K562 (cell line): Measurements from ENCODE around the gene ARSK. TPM values are rescaled to one million over a fixed set of nuclear protein-coding genes. Genes with fewer than 3 reads are reported as not detected.
A peak's percentile ranks its signal among the peaks of the same experiment; 100 is the strongest.

Experiments
- ASH1L ChIP-seq: fragments of 450-650 bp; IDR thresholded peaks from 2 replicates; pipeline ENCODE4 v1.6.1; 2018; ENCODE audit warnings: borderline replicate concordance, mild to moderate bottlenecking, low read depth; ENCODE audit not compliant: partially characterized antibody
- DMBX1 ChIP-seq: fragments of 250-450 bp; sonication (Bioruptor Pico); IDR thresholded peaks from 2 replicates; pipeline ENCODE4 v1.8.0; 2022; ENCODE audit warnings: inconsistent platforms, mild to moderate bottlenecking, moderate library complexity, borderline replicate concordance
- DNMT1 ChIP-seq: fragments of 450-650 bp; IDR thresholded peaks from 2 replicates; pipeline ENCODE4 v1.6.1; 2016; ENCODE audit warnings: antibody characterized with exemption, mild to moderate bottlenecking
- GTF2F1 ChIP-seq: IDR thresholded peaks from 2 replicates; pipeline ENCODE4 v1.6.1; 2011; ENCODE audit warnings: low read depth, low read length, improper control_type of control experiment
- MED1 ChIP-seq: sonication (generic); formaldehyde crosslinking; IDR thresholded peaks from 2 replicates; pipeline ENCODE4 v1.8.1; 2023; ENCODE audit warnings: missing genetic modification reagents, borderline replicate concordance
- MIER1 ChIP-seq: fragments of 450-650 bp; IDR thresholded peaks from 2 replicates; pipeline ENCODE4 v1.6.1; 2016; ENCODE audit warnings: antibody characterized with exemption, mild to moderate bottlenecking, low read depth
- NFE2L1 ChIP-seq: fragments of 450-650 bp; IDR thresholded peaks from 2 replicates; pipeline ENCODE4 v1.6.1; 2016; ENCODE audit warnings: missing genetic modification characterization, low read depth, mild to moderate bottlenecking, missing compliant biosample characterization, moderate library complexity, borderline replicate concordance
- PURB ChIP-seq: sonication (generic); formaldehyde crosslinking; IDR thresholded peaks from 2 replicates; pipeline ENCODE4 v1.9.0; 2021; ENCODE audit warnings: low read depth, mild to moderate bottlenecking, missing genetic modification reagents
- RB1 ChIP-seq: fragments of 450-650 bp; IDR thresholded peaks from 2 replicates; pipeline ENCODE4 v1.6.1; 2017; ENCODE audit warnings: low read depth, mild to moderate bottlenecking
- SIRT6 ChIP-seq: IDR thresholded peaks from one replicate; pipeline ENCODE4 v1.6.1; 2012; ENCODE audit warnings: low read depth, mild to moderate bottlenecking, control low read depth, inconsistent platforms, low read length, moderate library complexity
- TRIM24 ChIP-seq, 2 experiments: fragments of 450-650 bp; IDR thresholded peaks; 2 replicates each; pipeline ENCODE4 v1.6.1; 2016
- ZKSCAN3 ChIP-seq: fragments of 250-450 bp; sonication (Bioruptor Pico); IDR thresholded peaks from 2 replicates; pipeline ENCODE4 v1.4.0; 2020
- ZNF23 ChIP-seq: fragments of 250-450 bp; sonication (Bioruptor Pico); IDR thresholded peaks from 2 replicates; pipeline ENCODE4 v1.4.0; 2020; ENCODE audit warnings: mild to moderate bottlenecking
- ZNF354B ChIP-seq: fragments of 250-450 bp; sonication (Bioruptor Pico); IDR thresholded peaks from 2 replicates; pipeline ENCODE4 v1.4.0; 2020
- polyA plus RNA-seq, 8 experiments: library from polyadenylated mRNA; depleted of rRNA in 4 of 8; stranded (reverse) in 5 of 8; unstranded in 3 of 8; fragments of >200 nt; fragmentation: Nextera tagmentation in 2 of 8; fragmentation: Illumina TruSeq in 1 of 8; extraction: Ambion mirVana in 2 of 8; extraction: Trizol in 1 of 8; gene quantifications; 2 replicates each; pipeline versions ENCODE4 v1.2.1 to v1.2.3, GENCODE V29; 2011 to 2014; ENCODE audit warnings: inconsistent platforms in 1 of 8, missing spikeins in 1 of 8
- total RNA-seq, 7 experiments: library from RNA; depleted of rRNA in 6 of 7; stranded (reverse); fragments of >200 nt in 6 of 7; fragmentation: Illumina TruSeq in 2 of 7; extraction: Trizol in 2 of 7; gene quantifications; 2 replicates each; pipeline versions ENCODE4 v1.2.1 to v1.2.3, GENCODE V29; 2011 to 2021; ENCODE audit warnings: low replicate concordance in 1 of 7
- TF ChIP-seq, protein P1 (sequence below): sonication (generic); formaldehyde crosslinking; IDR thresholded peaks from 2 replicates; pipeline ENCODE4 v1.8.0; 2023; ENCODE audit warnings: mild to moderate bottlenecking, missing genetic modification reagents
- TF ChIP-seq, protein P2 (sequence below): fragments of 200-400 bp; formaldehyde crosslinking; IDR thresholded peaks from 2 replicates; pipeline ENCODE4 v1.6.1; 2017; ENCODE audit warnings: mild to moderate bottlenecking, low read depth, low read length, moderate library complexity
- TF ChIP-seq, protein P3 (sequence below): fragments of 250-450 bp; sonication (Bioruptor Pico); IDR thresholded peaks from 2 replicates; pipeline ENCODE4 v1.4.0; 2020; ENCODE audit warnings: mild to moderate bottlenecking, moderate library complexity
- TF ChIP-seq, protein P4 (sequence below): fragments of 250-450 bp; sonication (Bioruptor Pico); IDR thresholded peaks from 2 replicates; pipeline ENCODE4 v1.8.0; 2022; ENCODE audit warnings: moderate library complexity, mild to moderate bottlenecking, inconsistent platforms
- TF ChIP-seq, protein P5 (sequence below): fragments of 250-450 bp; sonication (Bioruptor Pico); IDR thresholded peaks from 2 replicates; pipeline ENCODE4 v1.4.0; 2020
- TF ChIP-seq, protein P6 (sequence below): IDR thresholded peaks from 3 replicates; pipeline ENCODE4 v1.6.1; 2011; ENCODE audit warnings: borderline replicate concordance, mild to moderate bottlenecking; ENCODE audit not compliant: insufficient read length, insufficient read depth

ARSK gene
- total and polyA plus RNA-seq, 9 of the 15 experiments (the other 6 are each of a cell fraction or from before 2014, with no cell fraction given), result 2.7 to 9.4 (median 7.1) TPM

DNA sequence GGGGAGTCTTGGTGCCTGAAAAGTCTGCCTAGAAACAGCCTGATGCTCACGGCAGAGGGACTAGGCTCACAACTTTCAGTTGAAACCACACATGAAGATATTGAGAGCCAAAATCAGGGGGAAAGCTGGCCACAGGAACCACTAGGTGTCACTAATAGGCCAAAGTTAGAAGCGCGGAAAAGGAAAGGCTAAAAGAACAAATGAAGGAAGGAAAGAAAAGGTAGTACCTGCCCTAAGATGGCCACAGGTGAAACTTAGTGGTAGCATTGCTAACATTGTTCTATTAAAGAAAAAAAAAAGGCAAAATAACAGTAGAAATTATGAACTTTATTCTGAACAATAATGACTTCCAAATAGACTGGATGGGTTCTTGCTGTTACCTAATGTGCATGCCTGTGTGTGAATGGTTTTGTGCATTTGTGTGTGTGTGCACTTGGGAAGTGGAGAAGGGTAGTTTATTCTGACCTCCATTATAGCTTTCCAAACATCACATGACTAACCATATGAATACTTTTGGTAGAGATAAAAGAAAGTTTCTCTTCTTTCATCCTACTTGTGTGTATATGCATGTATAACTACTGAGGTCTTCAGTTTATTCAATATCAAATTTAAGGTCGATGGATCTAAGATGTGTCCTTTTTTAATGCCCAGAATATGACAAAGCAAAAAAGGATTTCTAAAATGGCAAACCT, 89.6 kb downstream of the ARSK start (continued):
- TF ChIP-seq ZNF354B (CRISPR knock-in tag) (no peak), TRIM24 (IDR thresholded peaks at IDR 0.05) (0 out of 4 replicates have a peak, but pooled peaks of 1 of the 2 experiments have one; percentile 29), MIER1 (no peak), ZKSCAN3 (CRISPR knock-in tag) (no peak), NFE2L1 (tag) (no peak), DMBX1 (CRISPR knock-in tag) (no peak), DNMT1 (no peak), GTF2F1 (no peak), ASH1L (no peak), PURB (CRISPR knock-in tag) (no peak), MED1 (CRISPR knock-in tag) (no peak), ZNF23 (CRISPR knock-in tag) (no peak), RB1 (no peak), SIRT6 (no peak)
- TF ChIP-seq, protein P1, sequence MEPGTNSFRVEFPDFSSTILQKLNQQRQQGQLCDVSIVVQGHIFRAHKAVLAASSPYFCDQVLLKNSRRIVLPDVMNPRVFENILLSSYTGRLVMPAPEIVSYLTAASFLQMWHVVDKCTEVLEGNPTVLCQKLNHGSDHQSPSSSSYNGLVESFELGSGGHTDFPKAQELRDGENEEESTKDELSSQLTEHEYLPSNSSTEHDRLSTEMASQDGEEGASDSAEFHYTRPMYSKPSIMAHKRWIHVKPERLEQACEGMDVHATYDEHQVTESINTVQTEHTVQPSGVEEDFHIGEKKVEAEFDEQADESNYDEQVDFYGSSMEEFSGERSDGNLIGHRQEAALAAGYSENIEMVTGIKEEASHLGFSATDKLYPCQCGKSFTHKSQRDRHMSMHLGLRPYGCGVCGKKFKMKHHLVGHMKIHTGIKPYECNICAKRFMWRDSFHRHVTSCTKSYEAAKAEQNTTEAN (CRISPR knock-in tag), result no peak
- TF ChIP-seq, protein P2, sequence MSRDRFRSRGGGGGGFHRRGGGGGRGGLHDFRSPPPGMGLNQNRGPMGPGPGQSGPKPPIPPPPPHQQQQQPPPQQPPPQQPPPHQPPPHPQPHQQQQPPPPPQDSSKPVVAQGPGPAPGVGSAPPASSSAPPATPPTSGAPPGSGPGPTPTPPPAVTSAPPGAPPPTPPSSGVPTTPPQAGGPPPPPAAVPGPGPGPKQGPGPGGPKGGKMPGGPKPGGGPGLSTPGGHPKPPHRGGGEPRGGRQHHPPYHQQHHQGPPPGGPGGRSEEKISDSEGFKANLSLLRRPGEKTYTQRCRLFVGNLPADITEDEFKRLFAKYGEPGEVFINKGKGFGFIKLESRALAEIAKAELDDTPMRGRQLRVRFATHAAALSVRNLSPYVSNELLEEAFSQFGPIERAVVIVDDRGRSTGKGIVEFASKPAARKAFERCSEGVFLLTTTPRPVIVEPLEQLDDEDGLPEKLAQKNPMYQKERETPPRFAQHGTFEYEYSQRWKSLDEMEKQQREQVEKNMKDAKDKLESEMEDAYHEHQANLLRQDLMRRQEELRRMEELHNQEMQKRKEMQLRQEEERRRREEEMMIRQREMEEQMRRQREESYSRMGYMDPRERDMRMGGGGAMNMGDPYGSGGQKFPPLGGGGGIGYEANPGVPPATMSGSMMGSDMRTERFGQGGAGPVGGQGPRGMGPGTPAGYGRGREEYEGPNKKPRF, result no peak
- TF ChIP-seq, protein P3, sequence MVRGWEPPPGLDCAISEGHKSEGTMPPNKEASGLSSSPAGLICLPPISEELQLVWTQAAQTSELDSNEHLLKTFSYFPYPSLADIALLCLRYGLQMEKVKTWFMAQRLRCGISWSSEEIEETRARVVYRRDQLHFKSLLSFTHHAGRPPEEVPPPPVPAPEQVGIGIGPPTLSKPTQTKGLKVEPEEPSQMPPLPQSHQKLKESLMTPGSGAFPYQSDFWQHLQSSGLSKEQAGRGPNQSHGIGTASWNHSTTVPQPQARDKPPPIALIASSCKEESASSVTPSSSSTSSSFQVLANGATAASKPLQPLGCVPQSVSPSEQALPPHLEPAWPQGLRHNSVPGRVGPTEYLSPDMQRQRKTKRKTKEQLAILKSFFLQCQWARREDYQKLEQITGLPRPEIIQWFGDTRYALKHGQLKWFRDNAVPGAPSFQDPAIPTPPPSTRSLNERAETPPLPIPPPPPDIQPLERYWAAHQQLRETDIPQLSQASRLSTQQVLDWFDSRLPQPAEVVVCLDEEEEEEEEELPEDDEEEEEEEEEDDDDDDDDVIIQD, result no peak
- TF ChIP-seq, protein P4, sequence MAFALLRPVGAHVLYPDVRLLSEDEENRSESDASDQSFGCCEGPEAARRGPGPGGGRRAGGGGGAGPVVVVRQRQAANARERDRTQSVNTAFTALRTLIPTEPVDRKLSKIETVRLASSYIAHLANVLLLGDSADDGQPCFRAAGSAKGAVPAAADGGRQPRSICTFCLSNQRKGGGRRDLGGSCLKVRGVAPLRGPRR (CRISPR knock-in tag), result no peak
- TF ChIP-seq, protein P5, sequence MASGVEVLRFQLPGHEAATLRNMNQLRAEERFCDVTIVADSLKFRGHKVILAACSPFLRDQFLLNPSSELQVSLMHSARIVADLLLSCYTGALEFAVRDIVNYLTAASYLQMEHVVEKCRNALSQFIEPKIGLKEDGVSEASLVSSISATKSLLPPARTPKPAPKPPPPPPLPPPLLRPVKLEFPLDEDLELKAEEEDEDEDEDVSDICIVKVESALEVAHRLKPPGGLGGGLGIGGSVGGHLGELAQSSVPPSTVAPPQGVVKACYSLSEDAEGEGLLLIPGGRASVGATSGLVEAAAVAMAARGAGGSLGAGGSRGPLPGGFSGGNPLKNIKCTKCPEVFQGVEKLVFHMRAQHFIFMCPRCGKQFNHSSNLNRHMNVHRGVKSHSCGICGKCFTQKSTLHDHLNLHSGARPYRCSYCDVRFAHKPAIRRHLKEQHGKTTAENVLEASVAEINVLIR (CRISPR knock-in tag), result no peak
- TF ChIP-seq, protein P6, sequence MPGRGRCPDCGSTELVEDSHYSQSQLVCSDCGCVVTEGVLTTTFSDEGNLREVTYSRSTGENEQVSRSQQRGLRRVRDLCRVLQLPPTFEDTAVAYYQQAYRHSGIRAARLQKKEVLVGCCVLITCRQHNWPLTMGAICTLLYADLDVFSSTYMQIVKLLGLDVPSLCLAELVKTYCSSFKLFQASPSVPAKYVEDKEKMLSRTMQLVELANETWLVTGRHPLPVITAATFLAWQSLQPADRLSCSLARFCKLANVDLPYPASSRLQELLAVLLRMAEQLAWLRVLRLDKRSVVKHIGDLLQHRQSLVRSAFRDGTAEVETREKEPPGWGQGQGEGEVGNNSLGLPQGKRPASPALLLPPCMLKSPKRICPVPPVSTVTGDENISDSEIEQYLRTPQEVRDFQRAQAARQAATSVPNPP, result no peak
